HG03457 (cell line): ENCODE results near the gene NLRC3.
"Not testable (repeated sequence)": the region's sequence is repeated elsewhere in the genome, so short reads cannot be mapped to it uniquely, and the experiment has no call there.

Experiments used
- ATAC-seq: cut with Tn5 transposase; IDR thresholded peaks from one replicate; pipeline ENCODE4 v1.9.1; 2021; ENCODE audit warnings: moderate number of reproducible peaks; ENCODE audit not compliant: unreplicated experiment

The NLRC3 gene

DNA sequence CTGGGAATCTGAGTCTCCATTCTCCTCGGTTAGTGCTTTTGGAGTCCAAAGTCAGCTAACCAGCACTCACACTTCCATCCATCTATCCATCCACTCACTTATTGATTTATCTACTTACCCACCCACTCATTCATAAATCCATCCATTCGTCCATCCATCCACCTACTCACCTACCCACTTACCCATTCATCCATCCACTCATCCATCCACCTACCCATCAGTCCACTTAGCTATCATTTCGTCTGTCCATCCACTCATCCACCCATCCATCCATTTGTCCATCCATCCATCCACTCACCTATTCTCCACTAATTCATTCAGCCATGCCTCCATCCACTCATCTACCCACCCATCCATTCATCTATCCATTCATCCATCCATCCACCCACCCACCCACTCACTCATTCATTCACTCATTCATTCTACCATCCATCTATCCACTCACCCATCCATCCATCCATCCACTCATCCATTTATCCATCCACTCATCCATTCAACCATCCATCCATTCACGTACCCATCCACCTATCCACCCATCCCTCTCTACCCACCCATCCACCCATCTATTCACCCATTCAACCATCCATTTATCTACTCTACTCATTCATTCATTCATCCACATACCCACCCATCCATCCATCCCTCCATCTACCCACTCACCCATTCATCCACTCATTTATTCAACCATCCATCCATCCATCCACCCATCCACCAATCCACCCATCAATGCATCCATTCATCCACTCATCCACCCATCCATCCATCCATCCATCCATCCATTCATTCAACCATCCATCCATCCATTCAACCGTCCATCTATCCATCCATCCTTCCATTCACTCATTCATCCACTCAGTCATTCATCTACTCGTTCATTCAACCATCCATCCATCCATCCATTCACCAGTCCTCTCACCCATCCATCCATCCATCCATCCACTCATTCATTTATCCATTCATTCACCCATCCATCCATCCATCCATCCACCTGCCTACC is 26.1 kb downstream of the NLRC3 start:
- no peak for ATAC-seq

DNA sequence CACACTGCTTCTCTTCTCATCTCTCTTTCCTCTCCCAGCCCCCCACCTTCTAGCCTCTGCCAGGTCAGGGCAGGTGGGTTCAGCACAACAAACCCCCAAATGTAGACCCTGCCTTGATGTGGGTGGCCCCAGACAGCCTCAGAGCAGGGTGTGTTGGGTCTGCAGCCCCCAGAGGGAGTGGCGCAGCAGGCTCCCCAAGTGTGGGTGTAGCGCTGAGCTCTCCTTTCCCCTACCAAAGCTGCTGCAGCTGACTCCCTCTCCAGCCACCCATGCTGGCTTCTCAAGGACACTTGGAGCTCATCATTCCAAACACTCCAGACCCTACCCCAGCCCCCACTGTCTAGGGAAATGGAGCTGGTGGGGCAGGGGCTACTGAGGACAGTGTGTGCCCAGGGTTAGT is 27.3 kb downstream of the NLRC3 start:
- no peak for ATAC-seq

DNA sequence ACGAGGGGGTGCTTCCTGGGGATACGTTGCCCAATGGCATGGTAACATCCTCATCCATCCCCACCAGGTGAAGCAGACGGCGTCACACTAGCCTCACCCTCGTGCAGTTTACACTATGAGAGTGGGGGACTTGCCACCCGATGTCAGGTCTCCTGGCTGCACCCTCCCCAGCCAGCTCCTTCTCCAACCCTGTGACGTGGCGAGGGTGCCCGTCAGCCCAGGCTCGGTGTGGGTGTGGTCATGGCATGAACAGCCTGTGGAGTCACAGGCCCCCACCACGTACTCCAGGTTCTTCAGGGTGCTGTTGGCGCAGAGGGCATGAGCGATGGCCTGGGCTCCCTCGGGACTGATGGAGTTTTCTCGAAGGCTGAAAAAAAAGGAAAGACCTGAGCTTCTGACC is 28.3 kb downstream of the NLRC3 start:
- no peak for ATAC-seq

DNA sequence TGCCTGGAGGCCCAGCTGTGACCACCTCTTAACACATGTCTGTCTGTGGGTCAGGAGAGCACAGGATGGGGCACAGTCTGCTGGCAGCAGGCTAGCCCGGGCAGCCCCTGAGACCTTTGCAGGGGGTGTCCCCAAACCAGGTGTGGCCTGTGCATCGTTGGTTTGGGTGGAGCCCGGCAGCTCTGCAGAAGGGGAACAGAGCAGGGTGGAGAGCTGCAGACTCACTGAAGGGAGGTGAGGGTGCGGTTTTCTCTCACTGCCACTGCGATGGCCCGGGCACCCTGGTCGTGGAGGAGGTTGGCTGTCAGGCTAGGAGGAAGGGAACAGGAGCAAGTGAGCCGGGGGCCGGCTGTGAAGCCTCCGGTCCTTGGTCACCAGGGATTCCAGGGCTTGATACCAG is 28.8 kb downstream of the NLRC3 start:
- no peak for ATAC-seq

DNA sequence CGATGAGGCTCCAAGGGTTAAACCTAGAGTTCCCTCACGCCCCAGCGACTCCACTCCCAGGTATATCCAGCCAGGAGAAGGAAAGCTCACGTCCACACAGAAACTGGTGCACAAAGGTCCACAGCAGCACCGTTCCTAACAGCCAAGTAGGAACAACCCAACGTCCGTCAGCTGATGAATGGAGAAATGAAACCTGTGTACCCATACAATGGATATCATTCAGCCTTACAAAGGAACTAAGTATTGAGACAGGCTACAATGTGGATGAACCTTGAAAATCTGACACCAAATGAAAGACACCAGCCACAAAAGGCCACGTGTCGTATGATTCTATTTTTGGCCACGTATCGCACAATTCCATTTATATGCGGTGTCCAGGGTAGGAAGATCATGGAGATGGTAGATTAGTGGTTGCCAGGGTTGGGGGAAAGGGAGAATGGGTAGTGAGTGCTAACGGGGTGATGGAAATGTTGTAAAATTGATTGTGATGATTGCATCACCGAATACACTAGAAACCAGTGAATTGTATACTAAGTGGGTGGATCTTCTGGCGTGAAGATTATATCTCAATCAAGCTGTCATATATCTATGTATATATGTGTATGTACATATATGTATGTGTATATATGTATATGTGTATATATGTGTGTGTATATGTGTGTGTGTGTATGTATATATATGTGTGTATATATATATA is 30.1 kb downstream of the NLRC3 start:
- no peak for ATAC-seq

DNA sequence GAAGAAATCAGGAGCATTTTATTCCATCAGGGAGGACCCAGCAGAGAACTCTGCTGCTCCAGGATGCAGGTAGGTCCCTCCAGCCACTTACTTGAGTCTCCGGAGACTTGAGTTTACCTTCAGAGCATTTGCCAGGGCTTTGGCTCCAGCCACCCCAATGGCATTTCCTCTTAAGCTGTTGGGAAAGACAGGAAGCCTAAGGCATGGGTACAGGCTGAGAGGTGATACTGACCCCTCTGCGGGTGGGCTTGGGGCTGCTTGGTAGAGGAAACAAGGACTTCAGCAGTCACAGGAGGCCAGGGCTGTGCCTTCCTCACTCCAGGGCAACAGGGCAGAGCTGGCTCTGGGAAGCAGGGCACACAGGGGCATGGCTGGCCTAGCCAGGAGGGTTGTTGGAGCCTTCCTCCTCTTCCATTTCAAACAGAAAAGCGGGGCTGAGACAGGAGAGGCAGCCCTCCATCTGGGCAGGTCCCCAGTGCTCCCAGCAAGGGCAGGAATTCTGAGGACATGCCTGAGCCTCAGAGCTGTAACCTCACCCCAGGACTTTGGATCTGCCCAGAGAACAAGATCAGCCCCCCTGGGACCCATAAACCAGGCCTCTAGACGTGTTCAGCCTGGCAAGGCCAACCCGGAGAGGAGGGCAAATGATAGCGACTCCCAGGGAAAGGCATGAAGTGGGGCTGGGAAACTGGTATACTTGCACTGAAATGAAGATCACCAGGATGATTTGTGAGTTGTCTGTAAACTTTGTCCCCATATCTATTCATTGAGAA is 34.4 kb downstream of the NLRC3 start:
- no peak for ATAC-seq

DNA sequence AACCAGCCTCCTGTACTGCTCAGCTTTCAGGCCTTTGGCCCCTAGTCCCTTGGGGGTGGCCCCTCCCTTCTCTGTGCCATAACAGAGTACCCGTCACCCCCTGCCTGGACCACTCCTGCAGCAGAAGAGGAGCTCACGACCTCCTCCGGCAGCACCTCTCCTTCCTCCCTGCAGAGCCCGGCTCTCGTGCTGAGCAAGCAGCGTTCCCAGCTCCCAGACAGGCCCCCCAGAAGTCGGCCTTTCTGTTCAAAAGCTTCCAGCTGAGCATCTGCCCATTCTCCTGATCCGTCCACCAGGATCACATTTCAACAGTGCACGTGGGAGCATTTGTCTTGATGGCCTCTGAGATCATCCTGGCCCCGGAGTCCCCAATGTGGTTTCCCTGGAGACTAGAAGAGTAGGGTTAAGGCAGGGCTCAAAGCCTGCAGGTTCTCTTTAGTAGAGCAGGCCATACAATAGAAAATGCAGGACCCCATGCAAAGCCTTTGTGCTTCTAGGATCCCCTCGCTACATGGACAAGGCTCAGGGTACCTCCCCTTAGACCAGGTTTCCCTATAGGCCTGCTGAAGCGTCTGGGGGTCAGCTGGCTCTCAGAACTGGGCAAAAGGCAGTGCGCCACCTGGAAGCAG is 35.6 kb downstream of the NLRC3 start:
- no peak for ATAC-seq

DNA sequence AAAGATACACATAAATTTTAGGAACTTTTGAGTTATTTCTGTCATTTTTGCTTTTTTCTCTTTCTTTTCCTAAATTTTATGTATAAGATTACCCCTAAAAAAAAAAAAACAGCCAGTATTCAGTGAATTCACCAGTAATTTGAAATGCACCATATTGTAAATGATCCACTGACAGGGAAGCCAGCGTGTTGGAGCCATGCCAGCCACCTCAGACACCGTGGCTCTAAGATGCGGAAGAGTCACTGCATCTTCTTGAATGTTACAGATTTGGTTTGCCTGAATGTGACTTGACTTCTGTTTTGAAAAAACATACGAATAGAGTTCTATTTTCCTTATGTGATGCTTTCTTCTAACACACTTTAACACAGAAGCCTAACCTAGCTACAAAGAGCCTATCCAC is 39.0 kb downstream of the NLRC3 start:
- ATAC-seq: no peak

DNA sequence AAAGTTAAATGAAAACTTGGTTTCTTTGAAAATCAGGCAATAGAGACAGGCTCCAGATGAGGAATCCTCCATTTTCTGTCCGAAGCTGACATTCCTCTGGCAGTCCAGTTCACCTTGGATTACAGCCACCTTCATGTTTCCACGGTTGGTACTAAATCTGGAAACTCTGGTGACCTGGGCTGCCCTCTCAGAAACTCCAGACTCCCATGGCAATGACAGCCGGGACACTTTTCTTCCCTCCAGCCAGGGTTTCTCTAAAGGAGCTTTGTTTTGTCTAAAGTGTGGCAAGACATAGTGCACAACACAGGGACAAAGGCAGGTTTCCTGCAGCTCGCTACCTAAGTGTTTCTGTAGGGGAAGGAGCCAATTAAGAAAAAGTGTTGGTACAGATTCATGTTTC is 40.4 kb downstream of the NLRC3 start:
- ATAC-seq: no peak

DNA sequence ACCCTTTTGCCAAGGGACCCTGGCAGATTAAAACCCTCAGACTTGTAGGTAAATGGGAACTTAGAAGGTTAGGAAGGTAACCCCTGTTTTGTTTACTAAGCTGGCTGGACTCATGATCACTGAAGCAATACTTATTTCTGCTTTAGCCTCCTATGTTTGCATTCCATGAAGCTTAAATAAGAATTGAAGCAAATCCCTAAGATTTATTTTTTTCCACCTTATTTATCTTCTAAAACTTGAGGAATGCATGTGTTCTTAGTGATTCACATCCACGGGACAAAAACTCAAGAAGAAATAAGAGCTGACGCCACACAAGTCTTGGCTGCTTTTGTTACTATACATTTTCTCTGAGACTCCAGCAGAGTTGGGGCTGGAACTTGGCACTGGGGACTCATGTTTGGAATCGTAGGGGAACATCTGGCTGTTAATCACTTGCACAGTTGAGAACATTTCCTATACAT is 40.9 kb downstream of the NLRC3 start:
- no peak for ATAC-seq

DNA sequence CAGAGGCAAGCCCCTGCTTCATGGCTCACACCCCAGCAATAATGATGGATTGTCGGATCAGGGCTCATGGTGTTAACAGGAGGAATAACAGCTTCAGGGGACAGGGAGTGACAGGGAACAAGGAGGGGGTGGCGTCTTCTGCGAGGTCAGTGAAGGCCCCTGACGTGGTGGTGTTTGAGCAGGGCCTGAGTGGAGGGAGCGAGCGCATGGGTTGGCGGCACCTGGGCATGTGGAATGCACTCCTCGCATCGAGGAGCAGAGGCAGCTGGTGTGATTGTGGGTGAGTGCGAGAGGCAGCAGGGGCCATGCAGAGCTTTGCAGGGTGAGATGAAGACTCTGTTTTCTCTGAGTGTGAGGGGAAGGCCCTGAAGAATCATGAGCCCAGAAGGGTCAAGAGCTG is 43.1 kb downstream of the NLRC3 start:
- ATAC-seq: no peak

DNA sequence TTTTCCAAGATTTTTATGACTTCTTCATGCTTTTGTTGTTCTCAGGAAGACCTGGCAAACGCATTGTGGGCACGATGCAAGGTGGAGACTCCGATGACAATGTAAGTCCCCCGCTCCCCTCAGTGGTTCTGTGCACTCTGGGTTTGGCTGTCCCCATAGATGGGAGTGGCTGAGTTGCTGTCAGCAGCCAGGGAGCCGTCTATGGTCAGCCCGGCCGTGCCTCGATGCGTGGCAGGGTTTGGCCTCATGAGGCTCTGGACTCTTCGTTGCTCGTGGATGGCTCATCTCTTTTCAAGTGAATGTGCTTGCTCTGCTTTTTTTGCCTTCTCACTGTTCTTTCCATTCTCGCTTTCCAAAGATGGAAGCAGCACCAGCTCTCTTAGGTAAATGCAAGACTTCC is 44.5 kb downstream of the NLRC3 start:
- ATAC-seq: no peak

DNA sequence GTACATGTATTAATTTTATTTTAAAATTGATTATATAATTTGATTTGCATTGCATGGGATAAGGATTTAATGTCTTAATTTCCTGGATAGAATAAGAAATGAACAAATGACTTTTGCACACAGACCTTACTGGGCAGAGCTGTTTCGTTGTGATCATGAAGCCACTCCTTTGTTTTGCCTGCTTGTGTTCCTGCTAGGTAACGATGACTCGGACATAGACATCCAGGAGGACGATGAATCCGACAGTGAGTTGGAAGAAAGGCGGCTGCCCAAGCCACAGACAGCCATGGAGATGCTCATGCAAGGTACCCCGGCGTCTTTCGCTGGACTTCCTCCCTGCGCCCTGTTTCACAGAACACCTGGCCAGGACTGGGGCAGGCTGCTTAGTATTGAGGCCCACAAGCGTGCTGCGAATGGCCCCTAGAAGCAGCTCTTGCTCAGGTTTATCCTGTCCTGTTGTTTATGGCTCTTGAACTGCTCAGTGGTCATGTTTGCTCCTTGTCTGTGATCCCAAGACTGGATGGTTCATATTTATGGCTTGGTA is 46.8 kb downstream of the NLRC3 start:
- no peak for ATAC-seq

DNA sequence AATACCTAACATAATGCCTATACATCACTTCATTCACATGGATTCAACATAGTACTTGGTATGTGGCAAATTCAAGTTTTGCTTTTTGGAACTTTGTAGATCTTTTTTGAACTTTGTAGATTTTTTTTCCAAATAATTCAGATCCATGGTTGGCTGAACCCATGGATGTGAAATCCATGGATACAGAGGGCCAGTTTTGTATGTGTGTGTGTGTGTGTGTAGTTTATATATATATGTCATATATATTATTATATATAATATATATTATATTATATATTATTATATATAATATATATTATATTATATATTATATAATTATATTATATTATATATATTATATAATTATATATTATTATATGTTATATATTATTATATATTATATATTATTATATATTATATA is 48.0 kb downstream of the NLRC3 start:
- no peak for ATAC-seq

DNA sequence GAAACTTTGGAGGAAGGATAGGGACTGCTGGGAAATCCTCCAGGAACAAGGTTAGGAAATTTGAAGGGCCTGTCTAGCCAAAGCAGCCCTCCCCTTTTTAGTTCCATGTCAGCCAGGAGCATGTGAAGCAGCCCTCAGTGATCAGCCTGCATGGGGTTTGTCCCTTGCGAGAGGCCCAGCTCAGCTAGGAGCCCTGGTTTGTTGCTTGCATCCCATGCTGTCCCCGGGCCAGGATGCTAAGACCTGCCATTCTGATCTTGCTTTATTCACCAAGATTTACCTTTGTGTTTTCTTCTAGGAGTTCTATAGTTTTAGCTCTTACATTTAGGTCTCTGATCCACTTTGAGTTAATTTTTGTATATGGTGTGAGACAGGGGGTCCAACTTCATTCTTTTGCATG is 48.8 kb downstream of the NLRC3 start:
- no peak for ATAC-seq

DNA sequence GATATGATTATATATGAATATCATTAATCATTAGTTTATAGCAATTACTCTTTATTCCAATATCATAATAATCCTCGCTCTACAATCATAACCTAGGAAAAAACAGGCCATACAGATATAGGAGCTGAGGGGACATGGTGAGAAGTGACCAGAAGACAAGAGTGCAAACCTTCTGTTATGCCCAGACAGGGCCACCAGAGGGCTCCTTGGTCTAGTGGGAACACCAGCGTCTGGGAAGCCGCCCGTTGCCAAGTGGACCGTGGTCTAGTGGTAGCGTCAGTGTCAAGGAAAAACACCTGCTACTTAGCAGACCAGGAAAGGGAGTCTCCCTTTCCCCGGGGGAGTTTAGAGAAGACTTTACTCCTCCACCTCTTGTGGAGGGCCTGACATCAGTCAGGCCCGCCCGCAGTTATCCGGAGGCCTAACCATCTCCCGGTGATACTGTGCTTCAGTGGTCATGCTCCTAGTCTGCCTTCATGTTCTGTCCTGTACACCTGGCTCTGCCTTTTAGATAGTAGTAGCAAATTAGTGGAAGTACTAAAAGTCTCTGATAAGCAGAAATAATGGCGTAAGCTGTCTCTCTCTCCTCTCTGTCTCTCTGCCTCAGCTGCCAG is 49.9 kb downstream of the NLRC3 start:
- ATAC-seq: not testable (repeated sequence)

DNA sequence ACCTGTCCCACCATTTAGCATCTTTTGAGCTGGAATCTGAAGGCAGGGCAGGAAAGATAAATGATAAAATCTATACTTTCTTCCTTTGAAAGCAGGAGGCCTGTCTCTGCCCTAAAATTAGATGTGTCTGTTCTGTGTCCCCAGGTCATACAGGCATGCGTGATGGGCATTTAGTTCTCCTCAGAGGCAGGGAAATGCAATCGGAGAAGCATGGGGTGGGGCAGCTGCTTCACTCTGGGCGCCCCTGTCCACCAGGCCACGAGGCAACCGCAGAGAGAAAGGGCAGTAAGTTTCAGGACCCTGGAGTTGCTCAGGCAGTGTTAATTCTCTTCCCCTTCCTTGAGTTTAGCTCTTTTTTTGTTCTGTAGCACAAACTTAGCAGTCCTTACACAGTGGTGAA is 51.3 kb downstream of the NLRC3 start:
- no peak for ATAC-seq

DNA sequence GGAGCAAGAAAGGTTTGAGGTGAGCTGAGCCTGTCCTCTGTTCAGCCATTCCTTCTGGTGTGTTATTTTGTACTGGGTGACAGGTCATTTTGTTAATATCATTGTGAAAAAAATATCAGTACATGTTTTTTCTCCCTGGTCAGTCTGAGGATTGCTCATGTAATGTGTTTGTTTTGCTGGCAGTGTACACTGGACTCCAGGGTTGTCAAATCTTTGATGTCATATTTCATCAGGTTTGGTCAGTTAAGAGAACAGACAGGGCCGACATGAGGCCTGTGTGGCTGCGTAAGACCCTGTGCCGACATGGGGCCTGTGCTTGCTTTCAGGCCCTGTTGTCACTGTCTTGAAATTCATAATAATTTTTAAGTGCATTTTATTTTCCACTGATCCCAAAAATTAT is 53.9 kb downstream of the NLRC3 start:
- no peak for ATAC-seq

DNA sequence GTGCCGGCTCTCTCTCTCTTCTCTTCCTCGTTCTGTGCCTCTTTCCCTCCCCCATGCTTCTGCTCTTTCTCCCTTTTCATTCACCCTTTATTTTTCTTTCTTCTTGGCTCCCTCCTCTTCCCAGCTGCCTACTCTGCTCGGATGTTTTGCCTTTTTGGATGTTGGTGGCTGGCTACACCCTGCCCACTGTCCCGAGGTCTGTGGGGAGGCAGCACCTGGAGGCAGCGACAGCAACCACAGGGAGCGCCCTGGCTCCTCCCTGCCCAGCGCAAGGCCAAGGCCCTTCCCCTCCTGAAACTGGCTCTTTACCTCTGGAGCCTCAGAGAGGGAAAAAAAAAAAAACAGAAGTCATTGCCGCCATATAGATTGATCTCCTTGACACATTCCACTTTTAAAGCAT is 56.4 kb downstream of the NLRC3 start:
- no peak for ATAC-seq

DNA sequence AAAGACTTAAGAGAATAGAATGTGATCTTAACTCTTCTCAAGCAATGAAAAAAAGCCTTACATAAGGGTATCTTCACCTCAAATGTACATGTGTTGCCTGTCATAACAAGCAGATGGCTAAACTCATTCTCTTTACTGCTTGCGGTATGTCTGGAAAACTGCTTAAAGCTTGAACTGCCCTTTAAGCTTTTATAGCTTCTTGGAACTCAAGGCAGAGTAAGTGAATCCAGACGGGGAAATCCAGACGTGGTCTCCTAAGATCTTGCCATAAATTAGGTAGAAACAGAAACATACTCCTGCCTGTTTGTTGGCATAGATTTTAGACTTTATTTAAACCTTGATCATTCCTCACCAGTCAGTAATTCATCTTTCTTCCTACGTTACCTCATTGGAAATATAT is 56.8 kb downstream of the NLRC3 start:
- ATAC-seq: no peak
